Fibroblast of pulmonary artery (primary cell): ENCODE measurements around the gene IGFBP5.

ENCODE experiments used
- DNase-seq: peaks from one replicate; pipeline ENCODE4 v3.0.0-alpha.2; 2010; ENCODE audit warnings: low read depth
- H3K4me3 ChIP-seq: replicated peaks from 2 replicates; pipeline ENCODE4 v1.5.1; 2011; ENCODE audit warnings: low read depth, mild to moderate bottlenecking, control low read depth, low read length, moderate library complexity
- CTCF ChIP-seq: IDR thresholded peaks from 2 replicates; pipeline ENCODE4 v1.5.1; 2011; ENCODE audit warnings: mild to moderate bottlenecking, control low read depth, low read length, inconsistent platforms; ENCODE audit errors: missing control alignments

Gene IGFBP5

GRCh38 chr2:216657086-216657855 lies 38.1 kb downstream of the IGFBP5 start:
- no peak for TF ChIP-seq CTCF
- H3K4me3 ChIP-seq = no peak overlapping the region
- DNase-seq = no peak

- DNase-seq = no peak
- no peak overlapping the region for H3K4me3 ChIP-seq
- no peak for TF ChIP-seq CTCF
Observed at GRCh38 chr2:216654528-216655052, 40.8 kb downstream of the IGFBP5 start.

GRCh38 chr2:216653931-216654365 lies 41.4 kb downstream of the IGFBP5 start:
- no peak overlapping the region for H3K4me3 ChIP-seq
- TF ChIP-seq CTCF = no peak
- DNase-seq = peak; percentile 56

GRCh38 chr2:216653093-216653799 lies 42.1 kb downstream of the IGFBP5 start:
- no peak overlapping the region for H3K4me3 ChIP-seq
- TF ChIP-seq CTCF = no peak
- DNase-seq = no peak

- TF ChIP-seq CTCF = no peak
- no peak for DNase-seq
- no peak overlapping the region for H3K4me3 ChIP-seq
Observed at GRCh38 chr2:216652566-216652965, 42.8 kb downstream of the IGFBP5 start.

GRCh38 chr2:216651351-216651881 lies 43.9 kb downstream of the IGFBP5 start:
- DNase-seq = peak; percentile 74
- H3K4me3 ChIP-seq = no peak overlapping the region
- no peak for TF ChIP-seq CTCF
